HEK293 (cell line): ENCODE data around the gene SLC2A14.

ENCODE experiments used
- FEZF1 ChIP-seq: fragments of 450-650 bp; formaldehyde crosslinking; IDR thresholded peaks from 2 replicates; pipeline ENCODE4 v1.5.1; 2016; ENCODE audit warnings: missing biosample characterization, missing genetic modification characterization
- ZNF132 ChIP-seq: fragments of 450-650 bp; formaldehyde crosslinking; IDR thresholded peaks from 2 replicates; pipeline ENCODE4 v1.5.1; 2017; ENCODE audit warnings: missing biosample characterization, missing genetic modification characterization, borderline replicate concordance
- ZNF19 ChIP-seq: fragments of 450-650 bp; formaldehyde crosslinking; IDR thresholded peaks from 2 replicates; pipeline ENCODE4; 2016; ENCODE audit warnings: missing biosample characterization, missing genetic modification characterization, low read depth
- ZNF23 ChIP-seq: fragments of 450-650 bp; formaldehyde crosslinking; IDR thresholded peaks from 2 replicates; pipeline ENCODE4 v1.5.1; 2016; ENCODE audit warnings: missing biosample characterization, missing genetic modification characterization, borderline replicate concordance
- ZSCAN30 ChIP-seq: fragments of 450-650 bp; IDR thresholded peaks from 2 replicates; pipeline ENCODE4 v1.5.1; 2018; ENCODE audit warnings: missing biosample characterization, mild to moderate bottlenecking, missing genetic modification characterization, moderate library complexity
- TF ChIP-seq, protein P1 (sequence below): fragments of 450-650 bp; IDR thresholded peaks from 2 replicates; pipeline ENCODE4 v1.5.1; 2018; ENCODE audit warnings: missing biosample characterization, mild to moderate bottlenecking, missing genetic modification characterization
- TF ChIP-seq, protein P2 (sequence below): fragments of 450-650 bp; formaldehyde crosslinking; IDR thresholded peaks from 2 replicates; pipeline ENCODE4 v1.5.1; 2016; ENCODE audit warnings: missing biosample characterization, missing genetic modification characterization, borderline replicate concordance
- TF ChIP-seq, protein P3 (sequence below): fragments of 450-650 bp; formaldehyde crosslinking; IDR thresholded peaks from 2 replicates; pipeline ENCODE4 v1.5.1; 2016; ENCODE audit warnings: missing biosample characterization, missing genetic modification characterization

The SLC2A14 gene

DNA sequence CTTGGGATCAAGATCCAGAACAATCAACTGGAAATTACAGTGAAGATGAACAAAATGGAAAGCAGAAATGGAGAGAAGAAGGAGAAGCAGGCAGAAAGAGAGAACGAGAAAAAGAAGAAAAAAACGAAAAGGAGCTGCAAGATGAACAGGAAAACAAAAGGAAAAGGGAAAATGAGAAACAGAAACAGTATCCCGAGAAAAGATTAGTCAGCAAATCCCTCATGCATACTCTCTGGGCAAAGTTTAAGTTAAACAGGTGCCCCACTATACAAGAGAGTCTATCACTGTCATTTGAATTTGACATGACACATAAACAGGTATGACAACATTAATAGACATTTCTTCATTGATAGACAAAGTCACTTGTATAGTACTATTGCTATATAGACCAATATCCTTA lies 102.7 kb downstream of the SLC2A14 start (continued):
- TF ChIP-seq ZNF19 (tag by site-specific recombination) (no peak), ZSCAN30 (tag by site-specific recombination) (no peak), ZNF132 (no peak), FEZF1 (no peak), ZNF23 (tag by site-specific recombination) (no peak)
- TF ChIP-seq, protein P1, sequence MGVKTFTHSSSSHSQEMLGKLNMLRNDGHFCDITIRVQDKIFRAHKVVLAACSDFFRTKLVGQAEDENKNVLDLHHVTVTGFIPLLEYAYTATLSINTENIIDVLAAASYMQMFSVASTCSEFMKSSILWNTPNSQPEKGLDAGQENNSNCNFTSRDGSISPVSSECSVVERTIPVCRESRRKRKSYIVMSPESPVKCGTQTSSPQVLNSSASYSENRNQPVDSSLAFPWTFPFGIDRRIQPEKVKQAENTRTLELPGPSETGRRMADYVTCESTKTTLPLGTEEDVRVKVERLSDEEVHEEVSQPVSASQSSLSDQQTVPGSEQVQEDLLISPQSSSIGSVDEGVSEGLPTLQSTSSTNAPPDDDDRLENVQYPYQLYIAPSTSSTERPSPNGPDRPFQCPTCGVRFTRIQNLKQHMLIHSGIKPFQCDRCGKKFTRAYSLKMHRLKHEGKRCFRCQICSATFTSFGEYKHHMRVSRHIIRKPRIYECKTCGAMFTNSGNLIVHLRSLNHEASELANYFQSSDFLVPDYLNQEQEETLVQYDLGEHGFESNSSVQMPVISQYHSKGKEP, result no peak
- TF ChIP-seq, protein P2, sequence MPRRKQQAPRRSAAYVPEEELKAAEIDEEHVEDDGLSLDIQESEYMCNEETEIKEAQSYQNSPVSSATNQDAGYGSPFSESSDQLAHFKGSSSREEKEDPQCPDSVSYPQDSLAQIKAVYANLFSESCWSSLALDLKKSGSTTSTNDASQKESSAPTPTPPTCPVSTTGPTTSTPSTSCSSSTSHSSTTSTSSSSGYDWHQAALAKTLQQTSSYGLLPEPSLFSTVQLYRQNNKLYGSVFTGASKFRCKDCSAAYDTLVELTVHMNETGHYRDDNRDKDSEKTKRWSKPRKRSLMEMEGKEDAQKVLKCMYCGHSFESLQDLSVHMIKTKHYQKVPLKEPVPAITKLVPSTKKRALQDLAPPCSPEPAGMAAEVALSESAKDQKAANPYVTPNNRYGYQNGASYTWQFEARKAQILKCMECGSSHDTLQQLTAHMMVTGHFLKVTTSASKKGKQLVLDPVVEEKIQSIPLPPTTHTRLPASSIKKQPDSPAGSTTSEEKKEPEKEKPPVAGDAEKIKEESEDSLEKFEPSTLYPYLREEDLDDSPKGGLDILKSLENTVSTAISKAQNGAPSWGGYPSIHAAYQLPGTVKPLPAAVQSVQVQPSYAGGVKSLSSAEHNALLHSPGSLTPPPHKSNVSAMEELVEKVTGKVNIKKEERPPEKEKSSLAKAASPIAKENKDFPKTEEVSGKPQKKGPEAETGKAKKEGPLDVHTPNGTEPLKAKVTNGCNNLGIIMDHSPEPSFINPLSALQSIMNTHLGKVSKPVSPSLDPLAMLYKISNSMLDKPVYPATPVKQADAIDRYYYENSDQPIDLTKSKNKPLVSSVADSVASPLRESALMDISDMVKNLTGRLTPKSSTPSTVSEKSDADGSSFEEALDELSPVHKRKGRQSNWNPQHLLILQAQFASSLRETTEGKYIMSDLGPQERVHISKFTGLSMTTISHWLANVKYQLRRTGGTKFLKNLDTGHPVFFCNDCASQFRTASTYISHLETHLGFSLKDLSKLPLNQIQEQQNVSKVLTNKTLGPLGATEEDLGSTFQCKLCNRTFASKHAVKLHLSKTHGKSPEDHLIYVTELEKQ (tag by site-specific recombination), result no peak
- TF ChIP-seq, protein P3, sequence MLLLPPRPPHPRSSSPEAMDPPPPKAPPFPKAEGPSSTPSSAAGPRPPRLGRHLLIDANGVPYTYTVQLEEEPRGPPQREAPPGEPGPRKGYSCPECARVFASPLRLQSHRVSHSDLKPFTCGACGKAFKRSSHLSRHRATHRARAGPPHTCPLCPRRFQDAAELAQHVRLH, result no peak
